Activated T-helper 2 cell treated with anti-CD3 and anti-CD28 coated beads, Interferon-gamma antibody, Interleukin-2, Interleukin-4, amounts not matched to agents 10 μg/mL and 5 μg/mL and 100 μg/mL, durations not matched to agents 14 hours and 24 hours and 36 hours (primary cell): Measurements from ENCODE around the gene SBDS. TPM values are rescaled to one million over a fixed set of nuclear protein-coding genes. Genes with fewer than 3 reads are reported as not detected.
"Not testable (repeated sequence)": the region's sequence is repeated elsewhere in the genome, so short reads cannot be mapped to it uniquely, and the experiment has no call there.

Experiments used
- DNase-seq: peaks from one replicate; pipeline ENCODE4 v3.0.0; 2021; ENCODE audit warnings: low spot score
- H3K27ac Mint-ChIP-seq: one replicate; pipeline ENCODE4 v1.8.0; 2021; ENCODE audit warnings: mixed read lengths
- H3K27me3 Mint-ChIP-seq: one replicate; pipeline ENCODE4 v1.8.0; 2021; ENCODE audit warnings: low read depth, mixed read lengths
- H3K36me3 Mint-ChIP-seq: one replicate; pipeline ENCODE4 v1.8.0; 2021; ENCODE audit warnings: low read depth, mixed read lengths
- H3K4me1 Mint-ChIP-seq: one replicate; pipeline ENCODE4 v1.8.0; 2021; ENCODE audit warnings: low read depth, mixed read lengths
- H3K4me3 Mint-ChIP-seq: one replicate; pipeline ENCODE4 v1.8.0; 2021; ENCODE audit warnings: low read depth, mild to moderate bottlenecking, moderate library complexity, mixed read lengths
- H3K9me3 Mint-ChIP-seq: one replicate; pipeline ENCODE4 v1.8.0; 2021; ENCODE audit warnings: mixed read lengths
- intact Hi-C: fragments of 100-400 bp; cut with micrococcal nuclease; formaldehyde crosslinking; loops from one replicate; pipeline ENCODE4 v1.15.1; 2023
- total RNA-seq: library from RNA; stranded (reverse); gene quantifications from 2 replicates; pipeline ENCODE4 v1.2.3, GENCODE V29; 2022

Gene SBDS
- total RNA-seq, 1 donor from 2014 or later = 57.4 TPM

DNA sequence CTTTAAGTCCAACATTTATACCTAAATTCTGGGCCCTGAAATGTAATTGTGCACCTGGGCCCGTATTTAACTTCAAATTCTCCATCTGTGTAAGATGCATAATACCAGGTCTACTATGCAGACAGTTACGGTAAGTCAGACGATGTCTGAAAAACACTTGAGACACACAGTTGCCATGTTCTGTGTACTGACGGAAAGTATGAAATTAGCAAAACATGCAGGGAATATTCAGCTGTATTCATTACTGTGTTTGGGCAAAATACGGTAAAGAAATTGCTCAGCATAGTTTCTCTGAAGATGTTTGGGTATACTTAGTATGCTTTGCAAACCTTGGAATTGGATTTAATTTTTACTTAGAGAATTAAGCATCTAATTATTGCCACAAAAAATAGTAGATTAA, 17.1 kb downstream of the SBDS start:
- H3K27me3 Mint-ChIP-seq, DNase-seq, H3K36me3 Mint-ChIP-seq, H3K4me1 Mint-ChIP-seq, intact Hi-C loops, H3K4me3 Mint-ChIP-seq, H3K27ac Mint-ChIP-seq: not testable (repeated sequence)
- peaks cover 16% of the 10 kb centered on the region for H3K9me3 Mint-ChIP-seq

DNA sequence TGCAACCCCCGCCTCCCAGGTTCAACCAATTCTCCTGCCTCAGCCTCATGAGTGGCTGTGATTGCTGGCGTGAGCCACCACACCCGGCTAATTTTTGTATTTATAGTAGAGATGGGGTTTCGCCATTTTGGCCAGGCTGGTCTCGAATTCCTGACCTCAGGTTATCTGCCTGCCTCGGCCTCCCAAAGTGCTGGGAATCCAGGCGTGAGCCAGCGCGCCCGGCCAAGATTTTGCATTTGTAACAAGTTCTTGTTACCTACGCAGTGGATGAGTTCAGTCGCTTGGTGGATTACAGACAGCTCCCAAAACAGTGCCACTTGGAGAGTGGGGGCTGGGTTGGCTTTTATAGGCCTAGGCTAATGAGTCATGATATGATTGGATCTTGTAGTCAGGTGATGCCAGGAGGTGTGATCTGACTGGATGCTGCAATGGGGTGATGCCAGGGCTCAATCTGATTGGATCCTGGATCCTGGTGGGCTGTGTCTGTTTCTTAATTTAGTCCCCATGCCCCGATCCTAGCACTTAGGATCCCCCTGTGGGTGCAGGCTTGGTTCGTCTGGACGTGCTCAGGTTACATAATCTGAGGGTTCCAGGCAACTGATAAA, 20.3 kb downstream of the SBDS start:
- Mint-ChIP-seq H3K27me3 (no peaks in the 10 kb centered on the region), H3K36me3 (no peaks in the 10 kb centered on the region), H3K27ac (no peak overlapping the region), H3K9me3 (peaks cover 6% of the 10 kb centered on the region), H3K4me1 (no peaks in the 10 kb centered on the region), H3K4me3 (no peak overlapping the region)
- intact Hi-C loops = no loop called here
- DNase-seq = no peak

DNA sequence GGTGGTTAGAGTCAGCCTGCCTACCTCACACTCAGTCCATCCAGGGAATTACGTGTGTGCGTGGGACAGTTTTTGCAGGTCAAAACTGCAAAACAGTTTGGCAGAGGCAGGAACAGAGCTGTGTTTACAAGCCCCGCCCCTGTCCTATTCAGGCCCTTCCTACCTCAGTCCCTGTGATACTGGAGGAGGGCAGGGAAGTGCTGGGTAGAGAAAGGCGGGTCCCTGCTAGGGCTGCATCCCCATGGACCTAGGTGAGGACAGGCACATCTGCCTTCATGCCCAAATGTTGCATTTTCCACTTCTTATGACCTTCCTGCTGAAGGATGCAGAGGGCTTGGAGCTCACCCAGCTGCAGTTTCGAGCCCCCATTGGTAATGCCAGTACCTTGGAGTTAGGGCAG, 25.1 kb downstream of the SBDS start:
- DNase-seq = no peak
- intact Hi-C loops = no loop called here
- H3K4me1 Mint-ChIP-seq = no peaks in the 10 kb centered on the region
- H3K36me3 Mint-ChIP-seq = no peaks in the 10 kb centered on the region
- H3K27me3 Mint-ChIP-seq = no peaks in the 10 kb centered on the region
- H3K4me3 Mint-ChIP-seq = no peak overlapping the region
- no peaks in the 10 kb centered on the region for H3K9me3 Mint-ChIP-seq
- H3K27ac Mint-ChIP-seq = no peak overlapping the region

DNA sequence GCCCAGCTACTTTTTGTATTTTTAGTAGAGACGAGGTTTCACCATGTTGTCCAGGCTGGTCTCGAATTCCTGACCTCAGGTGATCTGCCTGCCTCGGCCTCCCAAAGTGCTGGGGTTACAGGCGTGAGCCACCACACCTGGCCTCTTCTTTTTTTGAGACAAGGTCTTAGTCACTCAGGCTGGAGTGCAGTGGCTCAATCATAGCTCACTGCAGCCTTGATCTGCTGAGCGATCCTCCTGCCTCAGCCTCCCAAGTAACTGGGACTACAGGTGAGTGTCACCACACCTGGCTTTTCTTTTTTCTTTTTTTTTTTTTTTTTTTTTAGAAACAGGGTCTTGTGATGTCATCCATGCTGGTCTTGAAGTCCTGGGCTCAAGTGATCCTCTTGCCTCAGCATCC, 26.4 kb downstream of the SBDS start:
- H3K36me3 Mint-ChIP-seq, H3K4me1 Mint-ChIP-seq, intact Hi-C loops, H3K4me3 Mint-ChIP-seq, DNase-seq, H3K27ac Mint-ChIP-seq, H3K27me3 Mint-ChIP-seq, H3K9me3 Mint-ChIP-seq: not testable (repeated sequence)

DNA sequence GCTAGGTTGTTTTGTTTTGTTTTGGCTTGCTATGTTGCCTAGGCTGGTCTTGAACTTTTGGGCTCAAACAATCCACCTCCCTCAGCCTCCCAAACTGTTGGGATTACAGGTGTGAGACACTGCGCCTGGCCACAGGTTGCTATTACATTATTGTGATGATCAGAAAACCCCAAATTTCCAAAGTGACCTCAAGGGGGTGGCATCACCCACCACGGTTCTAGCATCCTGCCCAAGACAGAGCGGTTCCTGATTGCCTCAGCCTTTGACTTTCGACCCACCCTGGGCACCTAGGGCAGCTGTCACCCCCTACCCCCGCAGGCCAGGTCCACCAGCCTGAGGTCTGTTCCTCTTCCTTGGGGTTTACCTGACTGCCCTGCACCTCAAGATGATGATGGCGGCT, 28.4 kb downstream of the SBDS start:
- no peaks in the 10 kb centered on the region for H3K36me3 Mint-ChIP-seq
- H3K4me1 Mint-ChIP-seq = no peaks in the 10 kb centered on the region
- no peak overlapping the region for H3K4me3 Mint-ChIP-seq
- H3K27ac Mint-ChIP-seq = no peak overlapping the region
- DNase-seq = no peak
- intact Hi-C loops = no loop called here
- H3K27me3 Mint-ChIP-seq = no peaks in the 10 kb centered on the region
- no peaks in the 10 kb centered on the region for H3K9me3 Mint-ChIP-seq

DNA sequence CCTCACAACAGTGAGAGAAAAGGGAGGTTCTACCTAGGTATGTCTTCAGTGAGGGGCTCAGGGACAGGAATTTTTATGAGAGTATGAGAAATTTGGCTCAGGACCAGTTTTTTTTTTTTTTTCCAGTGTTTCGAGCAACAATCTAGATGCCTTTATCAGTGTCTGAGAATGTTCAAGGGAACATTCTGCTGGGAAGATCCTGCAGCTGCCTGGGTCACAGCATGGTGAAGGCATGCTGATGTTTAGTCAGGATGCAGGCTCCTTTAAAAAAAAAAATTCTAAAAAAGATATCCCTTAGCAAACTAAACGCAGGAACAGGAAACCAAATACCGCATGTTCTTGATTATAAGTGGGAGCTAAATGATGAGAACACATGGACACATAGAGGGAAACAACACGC, 31.0 kb downstream of the SBDS start:
- DNase-seq = no peak
- Mint-ChIP-seq H3K4me3 (no peak overlapping the region), H3K9me3 (no peaks in the 10 kb centered on the region), H3K27me3 (no peaks in the 10 kb centered on the region), H3K27ac (no peak overlapping the region), H3K4me1 (no peaks in the 10 kb centered on the region), H3K36me3 (peaks cover 10% of the 10 kb centered on the region)
- intact Hi-C loops = no loop called here

DNA sequence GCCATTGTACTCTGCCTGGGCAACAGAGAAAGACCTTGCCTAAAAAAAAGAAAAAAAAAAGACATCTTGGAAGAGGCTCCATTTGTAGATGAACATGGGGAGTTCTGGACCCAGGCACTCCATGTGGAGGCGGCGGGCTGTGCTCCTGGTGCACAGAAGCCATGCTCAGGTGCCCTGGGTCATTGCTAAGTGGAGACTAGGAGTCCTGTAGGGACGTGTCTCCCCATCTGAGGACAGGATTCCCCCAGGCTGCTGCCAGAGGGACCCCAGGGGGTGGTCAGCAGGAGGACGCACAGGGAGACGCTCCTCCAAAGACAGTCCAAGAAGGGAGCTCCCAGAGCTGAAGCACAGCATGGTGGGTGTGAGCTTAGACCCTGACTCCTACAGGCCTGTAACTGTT, 34.3 kb downstream of the SBDS start:
- DNase-seq = no peak
- Mint-ChIP-seq H3K4me3 (no peak overlapping the region), H3K27ac (no peak overlapping the region), H3K36me3 (peaks cover 37% of the 10 kb centered on the region), H3K4me1 (no peaks in the 10 kb centered on the region), H3K27me3 (no peaks in the 10 kb centered on the region), H3K9me3 (no peaks in the 10 kb centered on the region)
- intact Hi-C loops = no loop called here

DNA sequence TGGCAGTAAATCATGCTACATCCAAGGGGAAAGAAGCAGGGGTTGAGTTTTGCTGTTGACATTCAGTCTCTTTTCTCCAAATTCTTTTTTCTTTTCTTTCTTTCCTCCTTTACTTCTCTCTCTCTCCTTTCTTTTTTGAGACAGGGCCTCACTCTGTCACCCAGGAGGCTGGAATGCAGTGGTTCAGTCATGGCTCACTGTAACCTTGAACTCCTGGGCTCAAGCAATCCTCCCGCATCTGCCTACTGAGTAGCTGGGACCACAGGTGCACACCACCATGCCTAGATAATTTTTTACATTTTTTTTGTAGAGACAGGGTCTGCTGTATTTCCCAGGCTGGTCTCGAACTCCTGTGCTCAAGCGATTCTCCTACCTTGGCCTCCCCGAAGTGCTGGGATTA, 35.2 kb downstream of the SBDS start:
- peaks cover 45% of the 10 kb centered on the region for H3K36me3 Mint-ChIP-seq
- no peaks in the 10 kb centered on the region for H3K4me1 Mint-ChIP-seq
- intact Hi-C loops = no loop called here
- H3K27me3 Mint-ChIP-seq = no peaks in the 10 kb centered on the region
- no peak for DNase-seq
- H3K4me3 Mint-ChIP-seq = no peak overlapping the region
- no peaks in the 10 kb centered on the region for H3K9me3 Mint-ChIP-seq
- H3K27ac Mint-ChIP-seq = no peak overlapping the region

DNA sequence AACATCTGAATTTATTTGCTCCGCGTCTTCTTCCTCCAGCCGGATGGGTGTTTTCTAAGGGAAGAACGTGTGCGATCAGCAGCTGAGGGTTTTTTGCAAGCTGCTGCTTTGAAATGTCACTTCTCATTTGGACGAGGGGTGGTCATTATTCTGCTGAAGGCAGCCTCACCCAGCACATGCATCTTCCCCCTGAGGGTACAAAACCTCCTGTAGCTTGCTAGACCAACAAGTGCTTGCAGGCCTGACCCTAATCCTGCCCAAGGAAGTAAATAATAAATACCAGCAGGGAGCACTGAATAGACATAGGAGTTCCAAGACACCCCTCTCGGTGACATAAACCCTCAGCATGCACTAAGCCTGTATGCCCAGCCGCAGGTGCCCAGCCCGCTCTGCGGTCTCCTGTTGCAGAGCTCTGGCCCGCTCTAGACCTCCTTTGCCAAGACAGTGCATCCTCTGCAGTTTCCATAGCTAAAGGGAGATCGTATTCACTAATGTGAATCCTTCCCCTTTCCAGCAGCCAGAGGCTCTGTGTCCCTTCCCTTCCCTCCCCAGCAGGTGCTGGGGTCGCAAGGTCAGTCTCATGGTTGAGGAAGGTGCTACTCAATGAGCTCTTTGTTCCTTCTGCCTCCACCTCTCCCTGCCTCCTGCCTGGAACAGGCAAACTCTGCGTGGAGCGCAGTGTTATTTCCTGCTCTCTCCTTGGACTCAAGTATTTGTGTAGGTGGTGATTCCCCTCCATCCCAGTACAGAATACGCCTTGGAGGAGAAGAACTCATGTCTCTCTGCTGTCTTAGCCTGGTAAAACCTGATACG, 36.6 kb downstream of the SBDS start:
- Mint-ChIP-seq H3K4me3 (no peak overlapping the region), H3K9me3 (no peaks in the 10 kb centered on the region), H3K36me3 (peaks cover 50% of the 10 kb centered on the region), H3K27me3 (no peaks in the 10 kb centered on the region), H3K4me1 (no peaks in the 10 kb centered on the region), H3K27ac (no peak overlapping the region)
- intact Hi-C loops = no loop called here
- DNase-seq = no peak

DNA sequence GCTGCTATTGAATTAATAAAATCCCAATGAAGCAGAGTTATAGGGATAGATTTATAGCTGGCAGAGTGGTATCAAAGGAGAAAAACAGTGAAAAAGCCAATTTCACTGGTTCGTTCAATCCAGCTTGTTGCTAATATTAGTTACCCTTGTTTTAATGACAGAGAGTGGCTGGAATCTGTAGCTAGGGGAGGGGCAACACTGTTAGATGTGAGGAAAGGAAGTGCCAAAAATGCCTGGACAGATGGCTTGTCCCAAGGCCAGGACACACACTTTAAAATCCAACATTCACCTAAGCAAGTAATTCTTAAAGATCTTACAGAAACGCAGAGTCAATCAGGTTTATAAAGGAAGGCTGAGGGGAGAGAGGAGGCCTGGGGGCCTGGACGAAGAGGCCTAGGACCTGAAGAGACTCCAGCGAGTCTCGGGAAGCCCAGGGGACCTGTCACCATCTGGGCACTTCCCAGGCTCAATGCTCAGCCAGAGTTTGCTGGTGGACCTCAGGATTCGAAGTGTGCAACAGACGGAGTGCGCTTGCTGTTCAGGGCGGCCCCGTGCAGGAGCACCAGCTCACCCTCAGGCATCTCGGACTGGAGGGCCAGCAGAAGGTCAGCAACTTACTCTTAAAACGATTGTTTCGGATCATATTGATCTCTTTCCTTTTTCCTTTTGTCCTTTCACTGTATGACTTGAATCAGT, 37.6 kb downstream of the SBDS start:
- intact Hi-C loops = no loop called here
- Mint-ChIP-seq H3K4me3 (no peak overlapping the region), H3K27me3 (no peaks in the 10 kb centered on the region), H3K36me3 (peaks cover 58% of the 10 kb centered on the region), H3K27ac (no peak overlapping the region), H3K4me1 (no peaks in the 10 kb centered on the region), H3K9me3 (no peaks in the 10 kb centered on the region)
- DNase-seq = no peak

DNA sequence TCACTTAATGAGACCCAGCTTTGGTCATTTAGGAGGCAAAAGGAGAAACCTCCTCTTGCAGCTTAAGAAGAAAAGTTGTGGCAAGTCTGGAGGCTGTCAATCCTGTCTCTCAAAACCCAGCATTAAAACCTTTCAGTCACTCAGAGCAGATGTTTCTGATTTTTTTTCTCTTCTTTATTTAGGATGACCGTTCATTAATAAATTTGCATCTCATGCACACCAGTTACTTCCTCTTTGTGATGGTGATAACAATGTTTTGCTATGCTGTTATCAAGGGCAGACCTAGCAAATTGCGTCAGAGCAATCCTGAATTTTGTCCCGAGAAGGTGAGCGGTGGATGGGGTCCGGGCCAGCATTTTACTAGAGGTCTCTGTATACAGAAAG, 42.4 kb downstream of the SBDS start:
- Mint-ChIP-seq H3K27me3 (no peaks in the 10 kb centered on the region), H3K4me1 (no peaks in the 10 kb centered on the region)

DNA sequence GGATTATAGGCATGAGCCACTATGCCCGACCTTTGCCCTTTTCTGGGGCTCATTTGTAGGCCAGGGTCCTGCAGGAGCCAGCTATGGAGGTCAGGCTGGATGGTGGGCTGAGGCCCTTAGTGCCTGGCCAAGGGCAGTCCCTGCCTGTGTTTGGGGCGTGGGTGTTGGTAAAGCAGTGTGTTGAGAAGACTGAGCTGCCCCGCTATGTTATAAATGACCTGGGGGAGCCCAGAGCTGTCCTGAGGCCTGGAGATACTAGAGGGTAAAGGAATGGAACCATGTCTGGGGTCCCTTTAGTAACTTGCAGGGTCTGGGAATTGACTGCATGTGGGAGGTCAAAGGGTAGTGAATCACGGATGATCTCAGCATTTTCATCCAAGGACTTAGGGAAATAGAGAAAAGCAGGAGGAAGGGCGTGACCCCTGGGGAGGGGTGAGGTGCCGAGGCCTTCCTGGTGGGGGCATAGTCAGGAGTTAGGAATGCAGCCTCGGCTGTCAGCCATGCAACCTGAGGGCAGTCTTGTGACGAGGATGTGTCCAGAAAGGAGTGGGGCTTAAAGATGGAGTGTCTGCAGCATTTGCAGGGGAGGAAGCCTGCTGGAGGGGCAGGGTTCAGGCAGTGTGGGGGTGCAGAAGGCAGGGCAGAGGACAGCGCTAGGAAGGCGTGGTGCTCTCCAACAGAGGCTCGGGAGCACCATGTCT, 42.9 kb downstream of the SBDS start:
- Mint-ChIP-seq H3K4me3 (no peak overlapping the region), H3K36me3 (peaks cover 67% of the 10 kb centered on the region), H3K9me3 (no peaks in the 10 kb centered on the region), H3K27me3 (no peaks in the 10 kb centered on the region), H3K4me1 (no peaks in the 10 kb centered on the region), H3K27ac (no peak overlapping the region)
- DNase-seq = no peak
- intact Hi-C loops = no loop called here

More for the DNA sequence above, 42.4 kb downstream of the SBDS start:
- Mint-ChIP-seq H3K4me3 (no peak overlapping the region), H3K27ac (no peak overlapping the region), H3K9me3 (no peaks in the 10 kb centered on the region), H3K36me3 (peaks cover 67% of the 10 kb centered on the region)
- DNase-seq = no peak
- intact Hi-C loops = no loop called here

DNA sequence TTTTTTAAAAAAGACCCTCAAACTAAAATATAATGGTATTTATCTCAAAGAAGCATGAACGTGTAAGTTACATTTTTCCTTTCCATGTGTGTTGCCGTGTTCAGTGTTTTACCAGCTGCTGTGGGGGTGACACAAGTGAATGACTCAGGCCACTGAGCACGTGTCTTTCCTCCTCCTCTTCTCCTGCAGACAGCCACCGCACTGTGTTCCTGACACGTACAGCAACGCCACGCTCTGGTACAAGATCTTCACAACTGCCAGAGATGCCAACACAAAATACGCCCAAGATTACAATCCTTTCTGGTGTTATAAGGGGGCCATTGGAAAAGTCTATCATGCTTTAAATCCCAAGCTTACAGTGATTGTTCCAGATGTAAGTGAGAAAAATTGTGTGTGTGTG, 44.6 kb downstream of the SBDS start:
- intact Hi-C loops = no loop called here
- H3K27me3 Mint-ChIP-seq = no peaks in the 10 kb centered on the region
- H3K27ac Mint-ChIP-seq = no peak overlapping the region
- H3K4me1 Mint-ChIP-seq = no peaks in the 10 kb centered on the region
- no peaks in the 10 kb centered on the region for H3K9me3 Mint-ChIP-seq
- H3K36me3 Mint-ChIP-seq = peaks cover 52% of the 10 kb centered on the region
- no peak for DNase-seq
- H3K4me3 Mint-ChIP-seq = no peak overlapping the region
